ENCODE results near the gene MBOAT1. TPM values are rescaled to one million over a fixed set of nuclear protein-coding genes. Genes with fewer than 3 reads are reported as not detected.

The MBOAT1 gene
- total RNA-seq, 1 donor from 2014 or later = 9.6 TPM

GRCh38 chr6:20061952-20062351 lies 150.3 kb downstream of the MBOAT1 start:
- no peaks in the 10 kb centered on the region for H3K27me3 ChIP-seq
- H3K9me3 ChIP-seq = no peaks in the 10 kb centered on the region
- DNase-seq (ENCODE audit: extremely low spot score in 2 of 2) = no peak
- no peak for TF ChIP-seq POLR2AphosphoS5 (IDR thresholded peaks at IDR 0.05; ENCODE audit: insufficient read depth in 1 of 2, low read depth in 1 of 2)
- TF ChIP-seq POLR2A (IDR thresholded peaks at IDR 0.05) = no peak
- no peak for TF ChIP-seq CTCF (IDR thresholded peaks at IDR 0.05)
- no peaks in the 10 kb centered on the region for H3K4me1 ChIP-seq
- H3K27ac ChIP-seq = no peak overlapping the region
- H3K36me3 ChIP-seq = no peaks in the 10 kb centered on the region
- intact Hi-C loops (cut with DNase I) = loop anchor here (5.0 kb wide), 1 partner anchor 95 kb away; no protein-coding TSS in a partner anchor
- H3K4me3 ChIP-seq = no peak overlapping the region

- H3K27ac ChIP-seq = no peak overlapping the region
- intact Hi-C loops (cut with DNase I) = loop anchor here (5.0 kb wide), 1 partner anchor 93 kb away; no protein-coding TSS in a partner anchor
- no peaks in the 10 kb centered on the region for H3K27me3 ChIP-seq
- H3K36me3 ChIP-seq = no peaks in the 10 kb centered on the region
- no peak for TF ChIP-seq CTCF (IDR thresholded peaks at IDR 0.05)
- no peak for TF ChIP-seq POLR2AphosphoS5 (IDR thresholded peaks at IDR 0.05; ENCODE audit: insufficient read depth in 1 of 2, low read depth in 1 of 2)
- TF ChIP-seq POLR2A (IDR thresholded peaks at IDR 0.05) = no peak
- H3K4me3 ChIP-seq = no peak overlapping the region
- no peak for DNase-seq (ENCODE audit: extremely low spot score in 2 of 2)
- H3K4me1 ChIP-seq = no peaks in the 10 kb centered on the region
- H3K9me3 ChIP-seq = no peaks in the 10 kb centered on the region
Observed at GRCh38 chr6:20060252-20060651, 152.0 kb downstream of the MBOAT1 start.

- no peaks in the 10 kb centered on the region for H3K9me3 ChIP-seq
- no peaks in the 10 kb centered on the region for H3K36me3 ChIP-seq
- no peak overlapping the region for H3K27ac ChIP-seq
- no peak overlapping the region for H3K4me3 ChIP-seq
- intact Hi-C loops (cut with DNase I) = loop anchor here (10.0 kb wide), 1 partner anchor 364 kb away; no protein-coding TSS in a partner anchor
- H3K4me1 ChIP-seq = no peaks in the 10 kb centered on the region
- DNase-seq (ENCODE audit: extremely low spot score in 2 of 2) = no peak
- TF ChIP-seq CTCF (IDR thresholded peaks at IDR 0.05) (no peak), POLR2A (IDR thresholded peaks at IDR 0.05) (no peak), POLR2AphosphoS5 (IDR thresholded peaks at IDR 0.05; ENCODE audit: insufficient read depth in 1 of 2, low read depth in 1 of 2) (no peak)
- H3K27me3 ChIP-seq = no peaks in the 10 kb centered on the region
Observed at GRCh38 chr6:20058912-20059311, 153.4 kb downstream of the MBOAT1 start.

- TF ChIP-seq POLR2AphosphoS5 (IDR thresholded peaks at IDR 0.05; ENCODE audit: insufficient read depth in 1 of 2, low read depth in 1 of 2) (no peak), CTCF (IDR thresholded peaks at IDR 0.05) (no peak), POLR2A (IDR thresholded peaks at IDR 0.05) (no peak)
- Histone ChIP-seq H3K4me3 (no peak overlapping the region), H3K27me3 (no peaks in the 10 kb centered on the region), H3K4me1 (no peaks in the 10 kb centered on the region), H3K36me3 (no peaks in the 10 kb centered on the region), H3K27ac (no peak overlapping the region), H3K9me3 (no peaks in the 10 kb centered on the region)
- intact Hi-C loops (cut with DNase I) = loop anchor here (10.0 kb wide), 1 partner anchor 364 kb away; no protein-coding TSS in a partner anchor
- no peak for DNase-seq (ENCODE audit: extremely low spot score in 2 of 2)
Observed at GRCh38 chr6:20058121-20058905, 154.0 kb downstream of the MBOAT1 start.
